22Rv1 (cell line): ENCODE results near the gene CHAC1.

Experiments used
- CTCF ChIP-seq: fragments of 450-650 bp; IDR thresholded peaks from 2 replicates; pipeline ENCODE4 v1.5.1; 2017; ENCODE audit warnings: mild to moderate bottlenecking
- ZFX ChIP-seq: fragments of 450-650 bp; IDR thresholded peaks from 2 replicates; pipeline ENCODE4 v1.6.1; 2017; ENCODE audit warnings: antibody characterized with exemption, borderline replicate concordance

GRCh38 chr15:40985541-40986330, 32.5 kb downstream of the CHAC1 start:
- no peak for TF ChIP-seq CTCF
- no peak for TF ChIP-seq ZFX
